ENCODE measurements around the gene PCBP3. TPM values are rescaled to one million over a fixed set of nuclear protein-coding genes. Genes with fewer than 3 reads are reported as not detected.

The PCBP3 gene
- total RNA-seq, 1 experiment from 2014 or later, result 10.9 TPM

- WGBS (ENCODE audit: extremely low coverage, insufficient read length, low lambda C conversion rate), result no CpG with 5 or more reads among the region's 7 CpGs
- H3K79me1 ChIP-seq (ENCODE audit: insufficient read depth, low read depth, low read length, poor library complexity, severe bottlenecking), result no peaks in the 10 kb centered on the region
Measured at GRCh38 chr21:45709173-45709572, 65.6 kb downstream of the PCBP3 start.

More at GRCh38 chr21:45709173-45709572, 65.6 kb downstream of the PCBP3 start:
- Histone ChIP-seq H3K18ac (ENCODE audit: insufficient read length, low read depth, low read length) (no peak overlapping the region), H2BK20ac (ENCODE audit: low read depth, low read length, poor library complexity, severe bottlenecking) (no peak overlapping the region), H2BK12ac (ENCODE audit: insufficient read length, low read depth, low read length) (no peak overlapping the region), H3K23ac (ENCODE audit: insufficient read length, low read depth, low read length) (no peak overlapping the region), H2AK5ac (ENCODE audit: insufficient read length, low read length) (no peak overlapping the region), H4K8ac (replicated peaks; ENCODE audit: insufficient read length, low read depth, low read length) (no peak overlapping the region), H2BK120ac (ENCODE audit: low read depth, low read length, poor library complexity, severe bottlenecking) (no peak overlapping the region), H2BK5ac (ENCODE audit: insufficient read length, low read length) (no peak overlapping the region), H3K27ac (ENCODE audit: insufficient read length, low read depth, low read length) (no peak overlapping the region), H3K9ac (ENCODE audit: extremely low read depth, insufficient read length, low read length) (no peak overlapping the region), H3K4ac (ENCODE audit: low read depth, low read length) (no peak overlapping the region), H3K79me2 (ENCODE audit: insufficient read depth, low read length) (no peaks in the 10 kb centered on the region), H3K9me3 (ENCODE audit: control insufficient read depth, low read depth, low read length) (no peaks in the 10 kb centered on the region), H2AFZ (ENCODE audit: low read length) (no peak overlapping the region), H4K91ac (ENCODE audit: insufficient read length, low read depth, low read length) (no peak overlapping the region), H3K56ac (ENCODE audit: insufficient read length, low read depth, low read length) (no peak overlapping the region), H2BK15ac (ENCODE audit: low read depth, low read length) (no peak overlapping the region), H4K20me1 (ENCODE audit: control insufficient read depth, insufficient read depth, insufficient read length) (no peaks in the 10 kb centered on the region), H3K23me2 (ENCODE audit: insufficient read length, low read depth, low read length, poor library complexity, severe bottlenecking) (no peaks in the 10 kb centered on the region), H3T11ph (ENCODE audit: low read length) (no peak overlapping the region), H4K5ac (ENCODE audit: insufficient read length, low read depth, low read length) (no peak overlapping the region), H3K27me3 (ENCODE audit: insufficient read depth, low read length) (no peaks in the 10 kb centered on the region), H3K14ac (ENCODE audit: insufficient read depth, low read length) (no peak overlapping the region), H3K4me2 (ENCODE audit: insufficient read depth, insufficient read length, low read length) (no peak overlapping the region), H3K4me1 (ENCODE audit: insufficient read depth, low read length) (0 out of 2 replicates have a peak, but pooled peaks cover 3% of the 10 kb centered on the region)
- H3K27me3 Mint-ChIP-seq (ENCODE audit: low read depth), result no peaks in the 10 kb centered on the region
- DNase-seq, result no peak
- H3K36me3 Mint-ChIP-seq (ENCODE audit: insufficient read depth in 1 of 3, low read depth in 3 of 3), result no peaks in the 10 kb centered on the region; a peak in 1 of 7 replicates
- no peak for TF ChIP-seq CTCF (conservative IDR thresholded peaks at IDR 0.05)
- no peak overlapping the region for H3K27ac Mint-ChIP-seq
- H3K9me3 Mint-ChIP-seq, result peaks cover 2 to 4% of the 10 kb centered on the region in 2 experiments; a peak in 2 of 5 replicates
- peaks cover 0 to 6% of the 10 kb centered on the region in 2 experiments for H3K4me1 Mint-ChIP-seq
- H3K4me3 Mint-ChIP-seq, result no peak overlapping the region
